ENCODE results near the gene SLC1A7.

The SLC1A7 gene

DNA sequence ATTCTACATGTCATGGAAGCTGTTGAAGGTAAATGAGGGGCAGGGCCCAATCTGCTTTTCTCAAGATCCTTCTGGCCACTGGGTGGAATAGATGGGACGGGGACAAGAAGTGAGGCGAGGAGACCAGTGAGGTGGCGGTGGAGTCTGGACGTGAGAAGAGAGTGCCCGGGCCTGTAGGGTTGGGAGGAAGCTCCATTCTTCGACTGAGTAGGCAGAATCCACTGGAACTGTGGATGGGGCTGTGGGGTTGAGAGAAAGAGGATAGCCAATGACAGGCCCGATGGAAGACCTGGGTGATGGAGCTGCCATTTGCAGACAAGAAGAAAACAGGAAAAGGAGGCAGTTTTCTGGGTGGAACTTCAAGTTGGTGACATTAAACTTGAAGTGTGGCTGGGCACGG lies 10.3 kb downstream of the SLC1A7 start:
- no peak for DNase-seq

- DNase-seq: no peak
Measured at GRCh38 chr1:53131590-53131938, 10.9 kb downstream of the SLC1A7 start.

DNA sequence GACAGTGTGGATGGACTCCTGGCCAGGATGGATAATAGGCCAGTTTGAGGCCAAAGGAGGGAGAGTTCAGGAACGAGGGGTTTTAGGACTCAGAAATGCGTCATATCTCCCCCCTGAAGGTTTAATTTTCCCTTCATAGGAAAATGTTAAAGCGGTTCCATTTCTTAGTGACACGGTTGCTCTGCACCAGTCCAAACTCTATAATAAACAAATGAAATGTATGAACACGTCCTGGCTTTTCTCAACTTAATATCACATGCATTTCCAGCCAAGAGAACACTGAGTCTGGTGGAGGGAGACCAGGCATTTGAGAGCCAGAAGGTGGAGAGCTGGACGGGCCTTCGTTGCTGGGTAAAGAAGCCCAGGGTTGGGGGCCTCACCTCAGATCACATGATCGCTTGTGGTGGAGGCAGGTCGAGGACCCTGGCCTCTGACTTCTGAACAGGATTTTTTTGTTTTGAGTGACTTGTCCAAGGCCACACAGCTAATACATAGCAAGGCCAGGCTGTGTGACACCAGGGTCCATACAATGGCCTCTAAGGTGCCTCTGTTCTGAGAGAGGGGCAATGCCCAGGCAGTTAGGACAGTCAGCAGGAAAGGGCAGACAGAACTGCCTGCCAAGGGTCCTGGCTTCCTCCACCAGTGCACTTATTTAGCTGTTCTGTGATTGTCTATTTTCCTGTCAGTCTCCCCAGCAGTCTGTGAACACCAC lies 11.4 kb downstream of the SLC1A7 start:
- DNase-seq: no peak

DNA sequence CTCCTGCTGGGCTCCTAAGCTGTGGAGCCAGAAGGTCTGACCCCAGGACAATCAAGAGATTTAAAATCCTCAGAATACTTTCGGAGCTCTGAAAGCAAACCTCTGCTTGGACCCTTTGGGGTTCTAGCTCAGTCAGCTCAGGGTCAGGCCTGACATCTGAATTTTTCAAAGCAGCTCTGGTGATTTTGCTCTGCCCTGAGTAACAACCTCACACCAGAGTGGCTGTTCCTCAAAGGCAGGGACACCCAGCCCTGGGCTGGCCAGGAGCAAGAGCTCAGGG lies 11.9 kb downstream of the SLC1A7 start:
- DNase-seq: no peak

DNA sequence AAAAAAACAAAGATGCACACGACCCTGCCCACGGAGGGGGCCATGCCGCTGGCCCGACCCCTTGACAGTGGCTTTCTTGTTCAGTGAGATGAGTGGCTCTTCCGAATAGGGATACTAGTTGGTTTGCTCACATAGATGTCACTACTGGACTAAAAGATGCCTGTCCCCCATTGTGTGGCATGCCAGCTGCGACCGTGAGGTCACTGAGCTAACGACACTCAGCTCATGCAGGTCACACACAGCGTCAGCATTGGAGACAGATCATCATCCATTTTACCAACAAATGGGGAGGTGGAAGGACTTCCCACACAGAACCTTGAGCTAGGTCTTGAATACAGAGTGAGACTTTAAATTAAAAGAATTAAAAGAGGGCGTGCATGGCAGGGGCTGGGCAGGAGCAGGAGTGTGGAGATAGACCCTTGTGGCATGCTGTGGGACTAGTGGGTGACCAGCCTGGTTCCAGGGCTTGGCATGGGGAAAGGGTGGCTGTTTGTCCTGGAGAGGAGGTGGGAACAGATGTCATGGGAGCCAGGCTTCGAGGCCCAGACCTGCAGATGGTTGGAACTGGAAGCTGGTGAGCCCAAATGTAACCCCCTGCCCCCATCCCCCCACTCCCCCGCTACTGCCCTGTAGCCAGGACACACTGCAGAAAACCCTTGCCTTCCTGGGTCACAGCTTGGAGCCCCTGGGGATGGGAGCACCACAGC lies 12.4 kb downstream of the SLC1A7 start:
- no peak for DNase-seq

DNA sequence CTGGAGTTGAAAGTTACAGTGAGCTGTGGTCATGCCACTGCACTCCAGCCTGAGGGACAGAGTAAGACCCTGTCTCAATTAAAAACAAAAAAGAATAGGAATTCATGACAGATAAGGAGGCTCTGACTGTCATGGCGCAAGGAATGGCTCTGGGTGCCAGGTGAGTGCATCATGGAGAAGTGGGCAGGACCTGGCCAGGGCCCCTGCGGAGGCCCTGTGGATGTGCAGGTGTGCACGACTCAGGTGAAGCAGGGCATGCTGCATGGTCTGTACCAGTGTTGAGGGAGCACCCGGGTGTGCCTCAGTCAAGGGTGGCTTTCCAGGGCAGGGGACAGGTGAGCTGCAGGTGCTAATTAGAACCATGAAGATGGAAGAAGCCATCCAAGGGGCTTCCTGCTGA lies 14.0 kb downstream of the SLC1A7 start:
- DNase-seq: no peak

DNA sequence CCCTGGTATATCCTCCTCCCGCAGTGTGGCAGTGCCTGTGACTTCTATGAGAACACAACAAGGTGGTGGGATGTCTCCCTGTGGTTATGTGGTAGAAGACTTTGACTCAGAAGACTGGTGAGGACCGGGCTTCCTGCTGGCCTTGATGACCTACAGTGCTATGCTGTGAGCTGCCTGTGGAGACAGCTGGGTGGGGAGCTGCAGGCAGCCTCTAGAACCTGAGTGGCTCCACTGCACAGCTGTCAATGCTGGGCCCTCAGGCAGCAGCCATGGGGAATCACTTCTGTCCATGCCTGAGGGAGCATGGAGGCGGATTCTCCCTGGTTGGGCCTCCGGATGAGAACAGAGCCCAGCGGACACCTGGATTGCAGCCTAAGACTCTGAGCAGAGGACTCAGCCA lies 14.9 kb downstream of the SLC1A7 start:
- DNase-seq: peak; percentile 20

- DNase-seq: no peak
Measured at GRCh38 chr1:53126495-53126894, 15.9 kb downstream of the SLC1A7 start.

DNA sequence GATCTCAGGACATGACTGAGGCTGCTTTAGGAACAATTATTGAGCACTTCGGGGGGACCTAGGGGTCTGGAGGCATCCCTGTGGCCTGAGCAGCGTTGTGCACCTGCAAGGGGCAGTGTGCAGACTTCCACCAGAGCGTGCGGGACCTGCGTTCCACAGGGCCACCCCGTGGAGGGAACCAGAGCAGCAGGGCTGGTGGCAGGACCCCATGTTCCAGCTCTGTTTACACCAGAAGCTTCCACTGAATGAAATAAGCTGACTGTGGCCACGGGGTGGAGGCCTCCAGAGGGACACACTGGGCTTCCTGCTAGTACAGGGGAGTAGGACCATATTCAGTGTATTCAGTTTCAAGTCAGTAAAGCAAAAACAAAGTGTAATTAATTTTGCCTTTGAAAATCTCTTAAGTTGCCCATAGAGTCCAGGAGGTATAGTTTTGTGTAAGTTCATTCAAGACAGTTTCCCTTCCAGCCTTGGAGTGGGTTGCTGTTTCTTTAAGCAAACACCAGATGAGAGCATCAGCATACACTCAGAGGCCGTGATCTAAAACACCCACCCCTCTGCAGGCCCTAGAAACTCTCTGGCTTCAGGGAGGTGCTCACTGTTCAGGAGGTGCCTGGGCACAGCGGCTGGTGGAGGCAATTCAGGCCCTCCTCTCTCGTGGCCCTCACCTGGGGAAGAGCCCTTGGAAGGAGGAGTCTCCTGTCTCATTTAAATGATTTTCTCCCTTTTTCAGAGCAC lies 16.6 kb downstream of the SLC1A7 start:
- DNase-seq: no peak

- no peak for DNase-seq
Measured at GRCh38 chr1:53125122-53125521, 17.3 kb downstream of the SLC1A7 start.

GRCh38 chr1:53123453-53124140 lies 18.8 kb downstream of the SLC1A7 start:
- no peak for DNase-seq

DNA sequence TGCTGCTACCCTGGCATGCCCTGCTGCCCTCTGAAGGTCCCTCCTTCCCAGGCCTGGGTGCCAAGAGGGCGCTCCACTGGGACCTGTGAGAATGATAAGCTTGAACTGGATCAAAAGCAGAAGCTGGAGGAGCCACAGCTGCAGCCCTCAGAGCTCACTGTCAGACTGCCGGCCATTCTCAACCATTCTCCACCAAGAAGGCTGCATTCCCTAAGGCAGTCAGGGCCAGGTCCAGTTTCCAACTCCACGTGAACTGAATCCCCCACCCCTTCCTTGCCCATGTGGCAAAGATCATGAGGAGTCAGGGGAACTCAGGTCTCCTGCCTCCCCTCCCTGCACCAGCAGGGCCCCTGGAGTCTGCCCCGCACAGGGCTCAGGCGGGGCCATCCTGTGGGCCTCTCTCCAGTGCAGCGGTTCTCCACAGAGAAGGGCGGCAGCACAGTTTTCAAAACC lies 19.5 kb downstream of the SLC1A7 start:
- no peak for DNase-seq

GRCh38 chr1:53122201-53122885 lies 20.1 kb downstream of the SLC1A7 start:
- DNase-seq: no peak

- peak; percentile 34 for DNase-seq
Measured at GRCh38 chr1:53121319-53122172, 20.9 kb downstream of the SLC1A7 start.

DNA sequence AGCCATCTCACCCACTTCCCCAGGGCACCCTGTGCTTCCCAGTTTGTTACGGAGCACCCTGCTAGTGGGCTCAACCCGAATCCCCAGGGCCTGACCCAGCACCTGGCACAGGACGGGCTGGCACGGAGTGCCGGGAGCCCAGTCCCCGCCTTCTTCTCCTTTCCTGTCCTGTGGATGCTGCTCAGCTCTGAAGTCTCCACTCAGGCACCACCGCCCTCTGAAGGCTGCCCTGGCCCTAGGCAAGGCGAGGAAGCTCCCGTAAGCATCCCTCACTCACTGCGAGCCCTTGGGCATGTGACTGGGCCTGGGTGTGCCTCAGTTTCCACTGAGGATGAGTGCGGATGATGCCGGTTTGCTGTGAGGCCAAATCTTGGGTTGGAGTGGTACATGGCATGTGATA lies 21.8 kb downstream of the SLC1A7 start:
- no peak for DNase-seq

- no peak for DNase-seq
Measured at GRCh38 chr1:53117836-53118235, 24.6 kb downstream of the SLC1A7 start.

DNA sequence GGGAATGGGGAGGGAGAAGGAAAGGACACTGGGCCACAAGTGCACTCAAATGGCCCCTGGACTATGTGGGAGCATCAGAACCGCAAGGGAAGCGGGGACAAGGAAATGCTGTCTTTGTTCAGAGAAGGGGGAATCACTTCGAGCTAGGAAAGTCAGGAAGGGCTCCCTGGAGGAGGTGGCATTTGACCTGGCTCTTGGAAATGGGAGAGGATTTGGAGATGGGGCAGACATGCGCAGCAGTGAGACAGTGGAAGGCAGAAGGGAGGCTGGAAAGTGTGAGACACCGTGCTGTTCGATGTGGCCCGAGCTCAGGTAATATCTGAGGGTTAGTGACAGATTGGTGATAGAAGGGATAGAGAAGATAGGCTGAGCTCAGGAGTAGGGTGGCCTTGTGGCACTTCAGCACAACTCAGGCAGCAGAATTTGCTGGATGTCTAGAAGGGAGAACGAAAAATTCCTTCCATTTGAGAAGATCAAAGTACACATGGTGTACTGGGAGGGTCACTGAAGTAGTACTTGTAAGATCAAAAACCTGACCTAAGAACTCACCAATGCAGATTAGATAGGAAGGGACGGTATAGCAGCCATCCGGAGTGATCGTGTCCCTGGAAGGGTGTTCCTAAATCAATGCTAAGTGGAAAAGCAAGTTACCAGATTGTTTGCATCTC lies 25.4 kb downstream of the SLC1A7 start:
- DNase-seq: no peak

- no peak for DNase-seq
Measured at GRCh38 chr1:53116307-53116810, 26.1 kb downstream of the SLC1A7 start.

GRCh38 chr1:53115403-53116306 lies 26.8 kb downstream of the SLC1A7 start:
- no peak for DNase-seq
